HepG2 (cell line): Measurements from ENCODE around the gene PID1. TPM values are rescaled to one million over a fixed set of nuclear protein-coding genes. Genes with fewer than 3 reads are reported as not detected.

ENCODE experiments used
- ATAC-seq: fragments of 200-7000 bp; cut with Tn5 transposase; 3 replicates; pipeline ENCODE4 v1.9.1; 2020; ENCODE audit warnings: mild to moderate bottlenecking, moderate library complexity
- BruUV-seq: library from RNA; stranded (reverse); fragments of 400-500 nt; replicated peaks from 2 replicates; lab custom pipeline; 2021; lab: Mats Ljungman, UMichigan
- CTCF ChIA-PET: fragments of 300-600 bp; formaldehyde crosslinking; extraction: SDS; loops from one replicate; lab custom pipeline; 2021; ENCODE audit warnings: low total read pairs, inconsistent platforms, low intra/inter-chr PET ratio; lab: Yijun Ruan, JAX
- POLR2A ChIA-PET: fragments of 350-600 bp; sonication (Branson Sonifier 250); formaldehyde crosslinking; loops from one replicate; lab custom pipeline; 2020; ENCODE audit warnings: antibody characterized with exemption, inconsistent platforms; lab: Yijun Ruan, JAX
- DNase-seq: peaks from one replicate; pipeline ENCODE4 v3.0.0-alpha.2; 2015; ENCODE audit warnings: low spot score
- FAIRE-seq: peaks from 3 replicates; lab custom pipeline; 2011; peaks lifted over from hg19 to GRCh38; lab: Jason Lieb, UNC
- H2AFZ ChIP-seq: one replicate; pipeline ENCODE4 v1.6.1; 2011; ENCODE audit warnings: low read length, inconsistent platforms
- H3K27ac ChIP-seq: fragments of 300-600 bp; 3 replicates; pipeline ENCODE4 v1.8.0; 2011; ENCODE audit warnings: mixed run types, mild to moderate bottlenecking, mixed read lengths, low read length, inconsistent platforms; ENCODE audit not compliant: insufficient read depth; ENCODE audit errors: extremely low read length
- H3K27me3 ChIP-seq, 2 experiments: fragments of 200-600 bp in 1 of 2; 2 replicates in 1 of 2; 3 replicates in 1 of 2; pipeline versions ENCODE4 v1.6.0 to v1.8.0; 2011; ENCODE audit warnings: low read length in 2 of 2, mild to moderate bottlenecking in 2 of 2, moderate library complexity in 2 of 2, inconsistent platforms in 1 of 2; ENCODE audit not compliant: insufficient read depth in 2 of 2, control insufficient read depth in 1 of 2
- H3K36me3 ChIP-seq, 2 experiments: fragments of 200-600 bp in 1 of 2; replicated peaks in 1 of 2; 2 replicates in 1 of 2; 3 replicates in 1 of 2; pipeline versions ENCODE4 v1.5.1 to v1.8.0; 2011; ENCODE audit warnings: low read length in 2 of 2, inconsistent platforms in 1 of 2; ENCODE audit not compliant: insufficient read depth in 2 of 2, control insufficient read depth in 1 of 2
- H3K4me1 ChIP-seq: 2 replicates; pipeline ENCODE4 v1.5.1; 2012; ENCODE audit warnings: low read length, inconsistent platforms; ENCODE audit not compliant: insufficient read depth
- H3K4me2 ChIP-seq: 2 replicates; pipeline ENCODE4 v1.6.0; 2011; ENCODE audit warnings: low read depth, low read length, inconsistent platforms
- H3K4me3 ChIP-seq, 3 experiments: fragments of 200-600 bp in 1 of 3; sonication (generic), shearing (Covaris generic) in 1 of 3; replicated peaks in 1 of 3; 2 replicates each; pipeline ENCODE4 v1.5.1; 2011 to 2016; ENCODE audit warnings: low read length in 3 of 3, inconsistent platforms in 2 of 3, low read depth in 2 of 3, mild to moderate bottlenecking in 2 of 3, control low read depth in 1 of 3, mixed read lengths in 1 of 3; ENCODE audit not compliant: insufficient read depth in 1 of 3
- H3K79me2 ChIP-seq: one replicate; pipeline ENCODE4 v1.6.1; 2011; ENCODE audit warnings: low read length, inconsistent platforms; ENCODE audit not compliant: insufficient read depth
- H3K9ac ChIP-seq: 2 replicates; pipeline ENCODE4 v1.6.0; 2011; ENCODE audit warnings: mild to moderate bottlenecking, low read depth, low read length, inconsistent platforms; ENCODE audit not compliant: insufficient read depth
- H3K9me3 ChIP-seq: 2 replicates; pipeline ENCODE4 v1.5.1; 2012; ENCODE audit warnings: mild to moderate bottlenecking, low read length
- H4K20me1 ChIP-seq: 2 replicates; pipeline ENCODE4 v1.6.0; 2011; ENCODE audit warnings: inconsistent platforms, mild to moderate bottlenecking, low read length, moderate library complexity; ENCODE audit not compliant: insufficient read depth
- DMAP1 ChIP-seq: IDR thresholded peaks from 2 replicates; pipeline ENCODE4 v1.6.1; 2016
- DPF2 ChIP-seq: sonication (generic); formaldehyde crosslinking; IDR thresholded peaks from 2 replicates; pipeline ENCODE4 v1.4.0; 2020; ENCODE audit warnings: mild to moderate bottlenecking, low read depth, missing genetic modification reagents, borderline replicate concordance
- GATA4 ChIP-seq: sonication (generic); IDR thresholded peaks from 2 replicates; pipeline ENCODE4 v1.6.1; 2016; ENCODE audit warnings: antibody characterized with exemption, low read depth, borderline replicate concordance
- MED13 ChIP-seq: sonication (generic); formaldehyde crosslinking; IDR thresholded peaks from 2 replicates; pipeline ENCODE4 v1.5.0; 2020; ENCODE audit warnings: missing genetic modification reagents
- MIER2 ChIP-seq: IDR thresholded peaks from 2 replicates; pipeline ENCODE4 v1.6.1; 2016; ENCODE audit warnings: missing biosample characterization, missing genetic modification reagents
- MLLT10 ChIP-seq: sonication (generic); formaldehyde crosslinking; IDR thresholded peaks from 2 replicates; pipeline ENCODE4 v1.4.0; 2020; ENCODE audit warnings: missing genetic modification reagents
- PAF1 ChIP-seq: IDR thresholded peaks from 2 replicates; pipeline ENCODE4 v1.6.1; 2016; ENCODE audit warnings: missing genetic modification reagents, missing compliant biosample characterization
- PCBP2 ChIP-seq: fragments of 200-400 bp; formaldehyde crosslinking; optimal IDR thresholded peaks from 2 replicates; pipeline ENCODE3; 2018; ENCODE audit warnings: low read length, low read depth; ENCODE audit not compliant: poor library complexity, severe bottlenecking
- RAD51 ChIP-seq: fragments of 450-650 bp; IDR thresholded peaks from 2 replicates; pipeline ENCODE4 v1.6.1; 2016; ENCODE audit warnings: borderline replicate concordance
- RBAK ChIP-seq: sonication (generic); formaldehyde crosslinking; IDR thresholded peaks from 2 replicates; pipeline ENCODE4 v1.5.1; 2020; ENCODE audit warnings: mild to moderate bottlenecking, missing genetic modification reagents
- RNF2 ChIP-seq: fragments of 450-650 bp; conservative IDR thresholded peaks from 2 replicates; pipeline ENCODE4 v1.6.1; 2016; ENCODE audit warnings: low read depth
- SAP130 ChIP-seq: IDR thresholded peaks from 2 replicates; pipeline ENCODE4 v1.6.1; 2016; ENCODE audit warnings: low read depth
- SIN3B ChIP-seq: fragments of 150-350 bp; IDR thresholded peaks from 2 replicates; pipeline ENCODE4 v1.6.1; 2014; ENCODE audit warnings: low read length
- SMAD9 ChIP-seq: sonication (generic); formaldehyde crosslinking; IDR thresholded peaks from 2 replicates; pipeline ENCODE4 v1.5.1; 2020; ENCODE audit warnings: mild to moderate bottlenecking, missing genetic modification reagents
- U2AF1 ChIP-seq: fragments of 200-400 bp; formaldehyde crosslinking; optimal IDR thresholded peaks from 2 replicates; pipeline ENCODE3; 2017; ENCODE audit warnings: mild to moderate bottlenecking, low read depth, low read length
- XBP1 ChIP-seq: sonication (generic); formaldehyde crosslinking; IDR thresholded peaks from 2 replicates; pipeline ENCODE4 v1.5.0; 2020; ENCODE audit warnings: missing genetic modification reagents
- ZBTB3 ChIP-seq: sonication (generic); formaldehyde crosslinking; IDR thresholded peaks from 2 replicates; pipeline ENCODE4 v1.4.0; 2020; ENCODE audit warnings: low read depth, mild to moderate bottlenecking, moderate library complexity, missing genetic modification reagents, borderline replicate concordance
- ZNF629 ChIP-seq: sonication (generic); formaldehyde crosslinking; conservative IDR thresholded peaks from 2 replicates; pipeline ENCODE4 v1.5.0; 2020; ENCODE audit warnings: missing genetic modification reagents
- WGBS: methylation state at CpG from one replicate; pipeline ENCODE4 v1.1.6; 2017; ENCODE audit warnings: low lambda C conversion rate; 5-methylcytosine and 5-hydroxymethylcytosine counted together
- in situ Hi-C: cut with HindIII; loops from 2 replicates; pipeline ENCODE4 v1.10.0; 2017; ENCODE audit warnings: low pct_unique_long_range_greater_than_20kb; ENCODE audit not compliant: extremely low pct_ligation_motif_present
- intact Hi-C: fragments of 100-400 bp; cut with micrococcal nuclease; formaldehyde crosslinking; loops from one replicate; pipeline ENCODE4 v1.10.0; 2022; ENCODE audit not compliant: unreplicated experiment
- polyA plus RNA-seq, 8 experiments: library from polyadenylated mRNA; depleted of rRNA in 3 of 8; stranded (reverse) in 7 of 8; unstranded in 1 of 8; fragments of >200 nt; fragmentation: Illumina TruSeq in 4 of 8; extraction: Trizol in 4 of 8; gene quantifications; 2 replicates each; pipeline versions ENCODE4 v1.2.1 to v1.2.3, GENCODE V29; 2011 to 2016; ENCODE audit warnings: low read depth in 4 of 8, missing spikeins in 1 of 8, mixed read lengths in 1 of 8; ENCODE audit not compliant: insufficient read depth in 1 of 8
- total RNA-seq, 5 experiments: library from RNA; depleted of rRNA; stranded (reverse); fragments of >200 nt; fragmentation: Illumina TruSeq; extraction: Trizol; gene quantifications; 2 replicates each; pipeline ENCODE4 v1.2.3, GENCODE V29; 2016; ENCODE audit warnings: low read depth in 1 of 5
- TF ChIP-seq, protein P1 (sequence below): sonication (generic); formaldehyde crosslinking; conservative IDR thresholded peaks from 2 replicates; pipeline ENCODE4 v1.8.1; 2023; ENCODE audit warnings: missing genetic modification reagents
- TF ChIP-seq, protein P2 (sequence below): sonication (generic); formaldehyde crosslinking; IDR thresholded peaks from 2 replicates; pipeline ENCODE4 v1.8.0; 2022; ENCODE audit warnings: missing genetic modification reagents, mild to moderate bottlenecking, inconsistent platforms, borderline replicate concordance
- TF ChIP-seq, protein P3 (sequence below): IDR thresholded peaks from 2 replicates; pipeline ENCODE4 v1.6.1; 2016; ENCODE audit warnings: mild to moderate bottlenecking, missing biosample characterization, missing genetic modification reagents

Gene PID1
- total and polyA plus RNA-seq, 2 of the 13 experiments (the other 11 are each of a cell fraction or from before 2014, with no cell fraction given): 0.15 to 0.18 TPM

DNA sequence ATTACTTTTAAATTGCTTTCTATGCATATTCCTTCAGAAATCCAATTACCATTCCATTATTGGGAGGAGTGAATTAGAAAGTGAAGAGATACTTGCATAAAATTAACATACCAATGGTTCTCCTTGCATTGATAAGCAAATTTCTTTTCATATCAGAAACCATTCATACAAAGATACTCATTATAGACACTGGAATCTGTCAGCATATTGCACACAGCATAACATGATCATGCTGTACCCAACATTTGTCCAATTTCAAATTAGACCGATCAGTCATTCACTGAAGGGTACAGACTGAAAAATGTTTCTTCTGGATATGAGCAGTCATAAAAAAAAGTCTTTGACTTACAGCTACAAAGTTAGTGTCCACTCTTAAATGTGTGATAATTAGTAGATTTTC lies 175.6 kb downstream of the PID1 start:
- no peaks in the 10 kb centered on the region for H4K20me1 ChIP-seq
- no peak for DNase-seq
- H3K27me3 ChIP-seq: no peaks in the 10 kb centered on the region; a peak in 1 of 5 replicates
- in situ Hi-C loops: no loop called here
- no peak for FAIRE-seq
- no peak overlapping the region for H3K9ac ChIP-seq
- no peak for ATAC-seq
- H3K4me2 ChIP-seq: no peak overlapping the region
- no peak overlapping the region for H3K4me3 ChIP-seq
- no peaks in the 10 kb centered on the region for H3K79me2 ChIP-seq
- TF ChIP-seq DMAP1 (no peak), RBAK (CRISPR knock-in tag) (no peak), ZNF629 (CRISPR knock-in tag) (no peak), PAF1 (CRISPR knock-in tag) (no peak), DPF2 (no peak), MLLT10 (CRISPR knock-in tag) (no peak), SAP130 (CRISPR knock-in tag) (no peak), RNF2 (no peak), RAD51 (no peak), ZBTB3 (no peak)
- intact Hi-C loops: no loop called here
- 86% methylated on average over 1 of the region's 1 CpG for WGBS
- H3K4me1 ChIP-seq: no peaks in the 10 kb centered on the region
- H2AFZ ChIP-seq: no peak overlapping the region
- no TSS peak for BruUV-seq
- H3K36me3 ChIP-seq: no peaks in the 10 kb centered on the region
- CTCF ChIA-PET: no interaction called here
- POLR2A ChIA-PET: no interaction called here
- H3K27ac ChIP-seq: no peak overlapping the region
- peaks cover 97% of the 10 kb centered on the region for H3K9me3 ChIP-seq

DNA sequence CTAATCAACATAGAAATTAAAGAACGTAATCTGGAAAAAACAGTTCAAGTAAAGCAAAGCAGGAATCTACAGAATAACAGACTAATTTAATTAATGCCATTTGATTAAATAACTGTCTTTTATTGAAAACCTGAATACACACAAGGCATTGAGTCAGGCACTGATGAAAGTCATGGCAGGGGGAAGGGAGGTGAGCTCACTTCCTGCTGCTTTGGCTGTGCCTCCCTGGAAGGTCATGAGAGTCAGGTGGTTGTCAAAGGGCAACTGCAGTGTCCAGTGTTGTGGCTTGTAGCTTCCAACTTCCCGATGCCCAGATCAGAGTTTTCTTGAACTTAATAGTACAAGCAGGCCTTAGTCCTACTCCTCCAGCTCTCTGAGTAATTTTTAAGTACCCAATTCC lies 180.9 kb downstream of the PID1 start:
- FAIRE-seq (no peak), ATAC-seq (no peak), DNase-seq (no peak)
- Histone ChIP-seq H3K4me2 (no peak overlapping the region), H3K4me3 (no peak overlapping the region), H2AFZ (no peak overlapping the region), H3K79me2 (no peaks in the 10 kb centered on the region), H3K27ac (no peak overlapping the region), H3K4me1 (no peaks in the 10 kb centered on the region), H4K20me1 (no peaks in the 10 kb centered on the region), H3K27me3 (no peaks in the 10 kb centered on the region), H3K9ac (no peak overlapping the region), H3K9me3 (peaks cover 96% of the 10 kb centered on the region), H3K36me3 (no peaks in the 10 kb centered on the region)
- BruUV-seq: no TSS peak
- intact Hi-C loops: no loop called here
- in situ Hi-C loops: no loop called here
- 58% methylated on average over 2 of the region's 2 CpGs for WGBS
- ChIA-PET CTCF (no interaction called here), POLR2A (no interaction called here)
- TF ChIP-seq XBP1 (CRISPR knock-in tag) (no peak), MED13 (CRISPR knock-in tag) (no peak), PCBP2 (no peak), GATA4 (no peak), MIER2 (CRISPR knock-in tag) (no peak), SIN3B (no peak), U2AF1 (no peak), SMAD9 (CRISPR knock-in tag) (no peak)
- TF ChIP-seq, protein P1, sequence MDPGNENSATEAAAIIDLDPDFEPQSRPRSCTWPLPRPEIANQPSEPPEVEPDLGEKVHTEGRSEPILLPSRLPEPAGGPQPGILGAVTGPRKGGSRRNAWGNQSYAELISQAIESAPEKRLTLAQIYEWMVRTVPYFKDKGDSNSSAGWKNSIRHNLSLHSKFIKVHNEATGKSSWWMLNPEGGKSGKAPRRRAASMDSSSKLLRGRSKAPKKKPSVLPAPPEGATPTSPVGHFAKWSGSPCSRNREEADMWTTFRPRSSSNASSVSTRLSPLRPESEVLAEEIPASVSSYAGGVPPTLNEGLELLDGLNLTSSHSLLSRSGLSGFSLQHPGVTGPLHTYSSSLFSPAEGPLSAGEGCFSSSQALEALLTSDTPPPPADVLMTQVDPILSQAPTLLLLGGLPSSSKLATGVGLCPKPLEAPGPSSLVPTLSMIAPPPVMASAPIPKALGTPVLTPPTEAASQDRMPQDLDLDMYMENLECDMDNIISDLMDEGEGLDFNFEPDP (CRISPR knock-in tag): no peak
- TF ChIP-seq, protein P2, sequence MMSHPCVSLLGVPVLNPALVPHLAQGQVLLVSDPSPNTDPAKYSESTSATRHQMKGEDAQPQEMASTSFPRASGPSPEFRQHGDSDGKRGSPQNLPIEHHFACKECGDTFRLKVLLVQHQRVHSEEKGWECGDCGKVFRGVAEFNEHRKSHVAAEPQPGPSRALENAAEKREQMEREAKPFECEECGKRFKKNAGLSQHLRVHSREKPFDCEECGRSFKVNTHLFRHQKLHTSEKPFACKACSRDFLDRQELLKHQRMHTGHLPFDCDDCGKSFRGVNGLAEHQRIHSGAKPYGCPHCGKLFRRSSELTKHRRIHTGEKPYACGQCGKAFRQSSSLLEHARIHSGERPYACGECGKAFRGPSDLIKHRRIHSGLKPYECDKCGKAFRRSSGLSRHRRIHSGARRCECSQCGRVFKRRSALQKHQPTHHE (CRISPR knock-in tag): no peak
- TF ChIP-seq, protein P3, sequence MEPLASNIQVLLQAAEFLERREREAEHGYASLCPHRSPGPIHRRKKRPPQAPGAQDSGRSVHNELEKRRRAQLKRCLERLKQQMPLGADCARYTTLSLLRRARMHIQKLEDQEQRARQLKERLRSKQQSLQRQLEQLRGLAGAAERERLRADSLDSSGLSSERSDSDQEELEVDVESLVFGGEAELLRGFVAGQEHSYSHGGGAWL: no peak
